HG03558 (cell line): ENCODE data around the gene CCNB2.
"Not testable (repeated sequence)": the region's sequence is repeated elsewhere in the genome, so short reads cannot be mapped to it uniquely, and the experiment has no call there.

Source experiments
- ATAC-seq: cut with Tn5 transposase; IDR thresholded peaks from one replicate; pipeline ENCODE4 v1.9.1; 2021; ENCODE audit warnings: moderate number of reproducible peaks; ENCODE audit not compliant: unreplicated experiment; ENCODE audit errors: extremely low read depth

The CCNB2 gene

GRCh38 chr15:59131969-59132562, 27.1 kb downstream of the CCNB2 start:
- ATAC-seq = no peak

DNA sequence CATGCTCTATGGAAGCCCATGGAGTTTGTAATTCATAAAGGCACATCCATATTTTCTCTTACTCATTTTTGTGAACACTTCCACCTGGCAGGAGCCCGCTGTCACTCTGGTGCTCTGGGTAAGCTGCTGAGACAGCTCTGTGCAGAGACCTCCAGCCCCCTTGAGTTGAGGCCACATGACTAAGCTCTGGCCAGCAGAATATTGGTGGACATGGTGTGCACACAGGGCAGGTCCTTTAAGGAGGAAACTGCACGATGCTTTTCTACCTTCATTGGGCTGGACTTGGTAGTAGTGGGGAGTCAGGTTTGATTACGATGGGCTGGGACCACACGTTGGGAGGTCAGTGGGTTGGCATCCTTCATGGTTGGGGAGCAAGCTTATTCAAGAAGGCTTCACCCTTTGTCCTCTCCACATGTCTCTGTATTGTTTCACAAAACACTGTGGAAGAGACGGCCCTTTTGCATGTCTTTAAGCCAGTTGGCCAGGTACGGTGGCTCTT, 29.0 kb downstream of the CCNB2 start:
- ATAC-seq = no peak

- no peak for ATAC-seq
Observed at GRCh38 chr15:59137566-59137965, 32.6 kb downstream of the CCNB2 start.

GRCh38 chr15:59138243-59138642, 33.3 kb downstream of the CCNB2 start:
- ATAC-seq = no peak

GRCh38 chr15:59140422-59141226, 35.7 kb downstream of the CCNB2 start:
- ATAC-seq = no peak

- ATAC-seq = no peak
Observed at GRCh38 chr15:59143281-59143680, 38.3 kb downstream of the CCNB2 start.

DNA sequence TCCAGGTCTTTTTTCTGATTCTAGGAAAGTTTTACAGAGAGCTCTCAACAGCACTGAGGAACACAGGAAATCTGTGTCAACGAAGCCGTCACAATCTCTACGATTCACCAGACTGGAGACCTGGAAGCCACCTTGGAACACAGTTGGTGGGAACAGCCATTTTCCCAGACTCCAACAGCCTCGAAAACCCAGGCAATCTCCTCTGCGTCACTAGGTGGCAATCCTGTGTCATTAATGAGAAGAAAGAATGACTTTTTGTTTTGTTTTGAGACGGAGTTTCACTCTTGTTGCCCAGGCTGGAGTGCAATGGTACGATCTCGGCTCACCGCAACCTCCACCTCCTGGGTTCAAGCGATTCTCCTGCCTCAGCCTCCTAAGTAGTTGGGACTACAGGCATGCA, 39.6 kb downstream of the CCNB2 start:
- ATAC-seq = not testable (repeated sequence)

- no peak for ATAC-seq
Observed at GRCh38 chr15:59147666-59148065, 42.7 kb downstream of the CCNB2 start.

GRCh38 chr15:59148153-59148833, 43.3 kb downstream of the CCNB2 start:
- no peak for ATAC-seq

GRCh38 chr15:59150185-59150584, 45.2 kb downstream of the CCNB2 start:
- ATAC-seq = no peak

DNA sequence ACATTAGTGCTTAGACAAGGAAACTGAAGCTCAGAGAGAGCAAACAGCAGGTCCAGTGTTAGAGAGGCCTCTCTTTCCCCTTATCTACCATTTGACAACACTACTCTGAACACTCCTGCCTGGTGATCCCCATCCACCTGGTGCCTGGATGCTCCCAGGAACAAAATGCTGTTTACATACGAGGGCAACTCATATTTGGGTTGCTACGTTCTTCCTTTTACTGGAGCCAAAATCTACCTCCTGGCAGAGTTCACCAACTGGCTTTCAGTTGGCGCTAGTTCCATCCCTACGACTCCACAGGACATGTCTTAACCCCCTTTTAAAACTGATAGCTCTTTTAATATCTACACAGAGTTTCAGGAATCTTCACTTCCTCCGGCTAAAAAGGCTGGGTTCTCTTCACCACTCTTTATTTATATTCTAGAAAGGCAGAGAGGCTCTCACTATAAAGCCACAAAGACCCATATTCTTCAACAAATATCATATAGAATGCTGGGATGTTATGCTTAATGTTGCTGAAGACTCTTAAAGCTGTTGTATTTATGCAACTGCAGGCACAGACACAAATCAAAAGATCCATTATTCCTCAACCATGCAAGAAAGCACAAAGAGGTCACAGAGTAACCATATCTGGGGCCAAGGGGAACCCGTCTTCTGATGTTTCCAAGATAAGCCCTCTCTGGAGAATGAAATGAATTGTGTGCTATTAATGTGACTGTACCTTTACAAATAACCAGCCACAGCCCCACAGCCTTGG, 47.9 kb downstream of the CCNB2 start:
- ATAC-seq = no peak

DNA sequence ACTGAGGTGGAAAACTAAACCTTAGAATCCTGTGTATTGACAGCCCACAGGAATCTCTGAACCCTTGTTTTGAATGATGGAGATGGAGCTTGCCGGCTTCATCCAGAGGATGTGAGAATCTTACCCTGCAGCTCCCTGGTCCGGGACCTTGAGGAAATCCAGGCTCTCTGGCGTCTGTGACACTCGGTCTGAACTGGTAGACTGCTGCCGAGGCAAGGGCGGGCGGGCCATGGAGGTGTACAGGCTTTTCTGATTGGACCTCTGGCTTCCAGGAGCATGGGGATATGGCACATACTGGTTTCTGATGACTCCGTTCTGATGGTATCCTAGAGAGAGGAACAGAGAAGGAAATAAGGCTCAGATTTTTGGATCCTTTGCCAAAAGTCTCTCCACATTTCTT, 48.5 kb downstream of the CCNB2 start:
- ATAC-seq = no peak

DNA sequence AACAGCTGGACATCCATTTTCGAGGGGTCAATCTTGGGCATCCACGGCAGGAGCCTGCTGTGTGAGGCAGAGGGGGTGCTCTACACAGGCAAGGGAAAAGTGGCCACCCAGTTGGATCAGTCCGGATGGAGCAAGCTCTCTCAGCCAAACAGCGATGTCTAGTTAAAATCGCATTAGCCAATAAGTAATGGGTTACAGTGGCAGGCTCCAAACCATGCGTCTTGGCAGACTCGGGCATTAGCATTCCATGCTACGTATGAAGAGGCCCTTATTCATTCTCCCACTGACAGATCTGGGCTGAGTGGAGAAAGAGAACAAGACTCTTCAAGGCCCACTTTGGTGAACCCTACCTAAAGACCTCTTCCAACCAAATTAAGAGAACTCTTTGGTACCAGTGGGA, 49.3 kb downstream of the CCNB2 start:
- no peak for ATAC-seq

GRCh38 chr15:59155431-59155830, 50.5 kb downstream of the CCNB2 start:
- ATAC-seq = no peak

- no peak for ATAC-seq
Observed at GRCh38 chr15:59157396-59157795, 52.5 kb downstream of the CCNB2 start.

GRCh38 chr15:59157840-59158700, 53.1 kb downstream of the CCNB2 start:
- ATAC-seq = no peak

GRCh38 chr15:59158701-59159034, 53.7 kb downstream of the CCNB2 start:
- ATAC-seq = no peak

DNA sequence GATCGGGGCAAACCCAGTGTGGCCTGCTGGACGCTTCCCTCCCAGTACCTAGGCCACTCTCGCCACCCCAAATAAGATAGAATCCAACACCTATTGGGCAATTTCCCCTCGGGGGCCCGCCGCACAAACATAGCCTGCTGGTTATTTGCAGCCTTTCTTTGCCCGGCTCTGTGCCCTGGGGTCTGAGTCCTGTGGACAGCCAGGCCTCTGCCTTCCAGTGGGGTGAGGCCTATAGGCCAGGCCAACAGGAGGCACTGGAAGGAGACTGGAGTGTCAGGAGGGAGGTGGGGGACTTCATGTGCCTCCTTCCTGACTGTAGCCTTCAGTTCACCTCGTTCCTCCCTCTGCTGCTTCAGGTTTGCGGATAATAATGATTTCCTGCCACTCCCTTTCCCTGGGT, 54.3 kb downstream of the CCNB2 start:
- ATAC-seq = no peak

DNA sequence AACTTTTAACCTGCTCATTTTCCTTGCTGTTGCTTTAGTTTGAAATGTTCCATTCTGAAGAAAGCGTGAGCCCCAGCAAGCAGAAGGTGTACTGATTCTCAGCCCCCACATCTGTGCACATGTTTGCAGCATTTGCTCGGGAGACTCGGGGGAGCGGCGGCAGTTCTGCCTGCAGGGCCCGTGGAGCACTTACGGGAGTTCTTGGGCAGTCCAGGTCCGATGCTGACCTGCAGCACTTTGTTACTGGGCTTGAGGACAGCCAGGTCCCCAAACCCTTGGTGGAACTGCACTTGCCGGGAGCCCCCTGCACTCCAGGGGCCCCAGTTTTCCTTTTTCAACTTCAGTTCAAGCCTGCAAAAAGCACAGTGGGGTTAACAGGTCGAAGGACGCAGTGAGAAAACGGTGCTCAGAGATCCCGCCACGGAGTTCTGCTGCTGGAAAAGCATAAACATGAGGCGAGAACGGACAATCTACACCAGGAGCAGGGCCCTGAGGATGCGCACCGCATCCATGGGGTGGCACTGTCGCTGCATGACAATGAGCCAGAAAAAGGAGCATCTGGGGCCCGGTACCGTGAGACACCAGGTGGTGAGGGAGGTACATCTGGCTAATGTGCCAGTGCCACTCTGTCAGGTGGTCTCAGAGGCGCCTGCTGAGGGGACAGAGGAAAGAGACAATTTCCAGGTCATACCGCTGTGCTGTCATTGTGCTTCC, 56.1 kb downstream of the CCNB2 start:
- ATAC-seq = no peak
